Muscle layer of duodenum (tissue), 2 donors: ENCODE results near the gene LRRC45.

ENCODE experiments used
- H3K27ac ChIP-seq: one replicate; pipeline ENCODE4 v1.7.0; 2013; ENCODE audit warnings: mild to moderate bottlenecking, low read length
- H3K27me3 ChIP-seq: one replicate; pipeline ENCODE4 v1.7.0; 2013; ENCODE audit warnings: low read depth, mild to moderate bottlenecking, control low read depth, low read length
- H3K36me3 ChIP-seq, 2 donors: one replicate each; pipeline ENCODE4 v1.7.0; 2013; ENCODE audit warnings: low read length in 2 of 2, control low read depth in 1 of 2, mild to moderate bottlenecking in 1 of 2; ENCODE audit not compliant: insufficient read depth in 2 of 2, control insufficient read depth in 1 of 2
- H3K4me1 ChIP-seq, 2 donors: one replicate each; pipeline ENCODE4 v1.7.0; 2013; ENCODE audit warnings: low read length in 2 of 2, mild to moderate bottlenecking in 2 of 2, control low read depth in 1 of 2, moderate library complexity in 1 of 2; ENCODE audit not compliant: insufficient read depth in 2 of 2, control insufficient read depth in 1 of 2
- H3K4me3 ChIP-seq, 2 donors: one replicate each; pipeline ENCODE4 v1.7.0; 2013; ENCODE audit warnings: low read length in 2 of 2, low read depth in 1 of 2, mild to moderate bottlenecking in 1 of 2
- H3K9me3 ChIP-seq, 2 donors: one replicate each; pipeline ENCODE4 v1.7.0; 2013; ENCODE audit warnings: low read length in 2 of 2, control low read depth in 1 of 2, mild to moderate bottlenecking in 1 of 2; ENCODE audit not compliant: control insufficient read depth in 1 of 2
- donor health status: healthy.

Gene LRRC45

GRCh38 chr17:82065193-82065637 is 42.1 kb downstream of the LRRC45 start:
- Histone ChIP-seq H3K27me3 (no peaks in the 10 kb centered on the region), H3K4me1 (peaks cover 3 to 29% of the 10 kb centered on the region in 2 donors), H3K36me3 (peaks cover 13 to 40% of the 10 kb centered on the region in 2 donors), H3K27ac (no peak overlapping the region), H3K4me3 (peak overlapping the region; percentile 69 to 95), H3K9me3 (no peaks in the 10 kb centered on the region)

DNA sequence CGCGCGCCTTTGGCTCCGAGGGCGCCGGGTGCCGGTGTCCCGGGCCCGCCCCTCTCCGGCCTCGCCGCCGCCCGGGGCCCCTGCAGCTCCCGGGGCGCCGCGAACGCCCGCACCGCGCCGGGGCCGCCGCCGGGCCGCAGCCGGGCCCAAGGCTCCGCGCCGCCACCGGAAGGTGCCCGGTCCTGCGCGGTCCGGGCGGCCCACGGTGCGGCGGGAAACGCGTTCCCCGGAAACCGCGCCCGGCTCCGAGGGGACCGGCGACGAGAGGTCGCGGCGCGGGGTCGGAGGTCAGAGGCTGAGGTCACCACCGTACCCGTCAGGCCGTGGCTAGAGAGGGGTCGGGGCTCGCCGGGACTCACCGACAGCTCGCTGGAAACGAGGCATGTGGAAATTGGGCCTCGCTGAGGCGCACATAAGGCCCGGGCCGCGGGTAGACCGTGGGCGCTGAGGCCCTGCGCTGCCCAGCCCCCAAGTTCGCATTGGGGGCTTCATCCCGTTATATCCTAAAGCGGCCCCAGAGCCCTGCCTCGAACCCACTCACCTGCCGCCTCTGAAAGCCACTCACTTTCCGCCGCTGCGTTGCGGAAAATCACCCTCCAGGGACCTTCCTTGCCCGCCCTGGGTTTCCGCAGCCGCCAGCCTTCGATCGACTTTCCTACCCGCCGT is 42.7 kb downstream of the LRRC45 start, which contains the start of gene DUS1L:
DUS1L (minus strand) TSS at position 167 of the 666 bp plus-strand sequence. CDS start 745 bp downstream, outside the sequence.
- peak within 1 kb of the TSS; percentile 20 for H3K27ac ChIP-seq
- no peaks in the 10 kb centered on the region for H3K9me3 ChIP-seq
- H3K36me3 ChIP-seq, result peaks cover 9 to 35% of the 10 kb centered on the region in 2 donors
- peak within 1 kb of the TSS; percentile 69 to 95 for H3K4me3 ChIP-seq
- no peaks in the 10 kb centered on the region for H3K27me3 ChIP-seq
- H3K4me1 ChIP-seq, result peaks cover 3 to 29% of the 10 kb centered on the region in 2 donors

DNA sequence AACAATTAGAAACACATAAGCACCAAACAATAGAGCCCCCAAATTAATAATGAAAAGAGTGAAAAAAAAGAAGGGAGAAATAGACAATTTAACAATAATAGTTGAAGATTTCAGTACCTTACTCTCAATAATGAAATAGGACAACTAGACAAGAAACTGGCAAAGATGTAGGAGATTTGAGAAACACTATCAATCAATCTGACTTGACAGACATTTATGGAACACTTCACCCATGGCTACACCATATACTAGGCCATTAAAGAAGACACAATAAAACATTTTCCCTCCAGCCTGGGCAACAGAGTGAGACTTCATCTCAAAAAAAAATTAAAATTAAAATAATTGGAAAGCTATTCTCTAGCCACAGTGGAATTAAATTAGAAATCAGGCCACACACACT is 47.5 kb downstream of the LRRC45 start:
- Histone ChIP-seq H3K36me3 (no peaks in the 10 kb centered on the region), H3K9me3 (no peaks in the 10 kb centered on the region), H3K4me3 (no peak overlapping the region), H3K27me3 (no peaks in the 10 kb centered on the region), H3K4me1 (peaks cover 0 to 5% of the 10 kb centered on the region in 2 donors), H3K27ac (no peak overlapping the region)

- Histone ChIP-seq H3K27ac (no peak overlapping the region), H3K4me1 (no peaks in the 10 kb centered on the region), H3K36me3 (no peaks in the 10 kb centered on the region), H3K27me3 (no peaks in the 10 kb centered on the region), H3K9me3 (no peaks in the 10 kb centered on the region), H3K4me3 (no peak overlapping the region)
These were observed 49.7 kb downstream of the LRRC45 start for GRCh38 chr17:82072827-82073226.

GRCh38 chr17:82073446-82073845 is 50.3 kb downstream of the LRRC45 start:
- Histone ChIP-seq H3K9me3 (no peaks in the 10 kb centered on the region), H3K27me3 (no peaks in the 10 kb centered on the region), H3K27ac (no peak overlapping the region), H3K36me3 (no peaks in the 10 kb centered on the region), H3K4me1 (no peaks in the 10 kb centered on the region), H3K4me3 (no peak overlapping the region)

DNA sequence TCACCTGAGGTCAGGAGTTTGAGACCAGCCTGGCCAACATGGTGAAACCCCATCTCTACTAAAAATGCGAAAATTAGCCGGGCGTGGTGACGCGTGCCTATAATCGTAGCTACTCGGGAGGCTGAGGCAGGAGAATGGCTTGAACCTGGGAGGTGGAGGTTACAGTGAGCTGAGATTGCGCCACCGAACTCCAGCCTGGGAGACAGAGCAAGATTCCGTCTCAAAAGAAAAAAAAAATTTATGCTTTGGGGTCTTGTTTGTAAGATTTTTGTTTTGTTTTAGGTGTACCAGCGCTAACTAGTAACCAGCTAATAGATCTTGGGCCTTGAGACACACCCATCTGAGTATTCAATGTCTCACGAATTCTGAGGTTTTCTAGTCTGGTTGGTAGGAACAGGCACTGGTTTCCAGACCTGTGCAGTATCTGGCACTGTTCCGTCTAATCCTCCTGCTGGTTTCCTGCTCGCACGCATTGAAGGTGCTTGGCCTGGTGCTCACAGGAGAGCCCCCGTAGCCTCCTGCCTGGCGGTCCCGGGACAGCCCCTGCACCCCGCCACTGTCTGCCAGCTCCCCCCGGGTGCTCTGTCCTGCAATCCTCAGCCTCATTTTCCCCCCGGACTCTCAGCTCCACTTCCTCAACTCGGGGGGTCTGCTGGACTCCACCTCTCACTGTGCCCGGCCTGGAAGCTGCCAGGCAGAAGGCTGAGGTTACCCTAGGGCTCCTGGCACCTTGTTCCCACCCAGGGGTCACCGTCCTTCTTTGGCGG is 53.1 kb downstream of the LRRC45 start:
- H3K27me3 ChIP-seq, result no peaks in the 10 kb centered on the region
- H3K4me1 ChIP-seq, result no peaks in the 10 kb centered on the region
- peaks cover 0 to 24% of the 10 kb centered on the region in 2 donors for H3K36me3 ChIP-seq
- H3K27ac ChIP-seq, result no peak overlapping the region
- H3K4me3 ChIP-seq, result no peak overlapping the region
- no peaks in the 10 kb centered on the region for H3K9me3 ChIP-seq

DNA sequence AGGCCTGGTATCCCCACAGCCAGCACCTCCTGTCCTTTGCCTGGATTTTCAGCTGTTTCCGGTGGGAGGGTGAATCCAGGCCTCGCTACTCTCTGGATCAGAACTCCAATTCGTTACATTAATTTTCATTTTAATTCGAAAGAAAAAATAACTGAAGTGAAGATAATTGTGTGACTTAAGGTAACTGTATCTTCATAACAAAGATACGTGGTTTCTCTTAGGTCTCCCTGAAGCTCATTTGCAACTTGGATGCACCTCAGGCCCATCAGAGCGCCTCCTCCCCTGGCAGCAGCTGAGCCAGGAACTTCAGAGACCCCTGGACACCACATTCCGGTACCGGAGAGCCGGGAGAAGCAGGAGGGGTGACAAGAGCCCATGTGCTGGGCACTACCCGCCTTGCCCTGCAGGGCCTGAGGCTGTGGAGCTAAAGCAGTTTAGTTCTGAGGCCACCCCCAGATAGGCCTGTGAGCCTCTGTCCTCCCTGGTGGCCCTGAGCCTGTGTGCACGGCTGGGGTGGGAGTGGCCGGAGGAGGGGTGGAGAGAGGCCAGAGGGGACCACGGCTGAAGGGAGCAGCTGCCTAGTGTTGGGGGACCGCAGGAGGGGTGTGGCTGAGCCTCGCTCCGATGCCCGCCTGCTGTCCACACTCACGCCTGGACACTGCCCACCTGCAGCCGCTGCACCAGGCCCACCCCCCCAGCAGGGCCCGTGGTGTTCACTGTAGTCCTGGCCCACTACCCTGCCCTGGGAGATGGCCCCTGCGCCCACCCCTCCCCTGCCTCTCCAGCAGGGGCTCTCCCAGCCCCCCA is 53.9 kb downstream of the LRRC45 start:
- H3K9me3 ChIP-seq, result no peaks in the 10 kb centered on the region
- no peaks in the 10 kb centered on the region for H3K27me3 ChIP-seq
- peaks cover 0 to 31% of the 10 kb centered on the region in 2 donors for H3K36me3 ChIP-seq
- no peaks in the 10 kb centered on the region for H3K4me1 ChIP-seq
- H3K4me3 ChIP-seq, result no peak overlapping the region
- H3K27ac ChIP-seq, result no peak overlapping the region

GRCh38 chr17:82077617-82078358 is 54.7 kb downstream of the LRRC45 start:
- Histone ChIP-seq H3K4me3 (no peak overlapping the region), H3K9me3 (no peaks in the 10 kb centered on the region)

GRCh38 chr17:82078433-82078832 is 55.3 kb downstream of the LRRC45 start:
- H3K36me3 ChIP-seq, result peaks cover 0 to 45% of the 10 kb centered on the region in 2 donors
- H3K9me3 ChIP-seq, result no peaks in the 10 kb centered on the region
- H3K4me3 ChIP-seq, result no peak overlapping the region
- no peak overlapping the region for H3K27ac ChIP-seq
- no peaks in the 10 kb centered on the region for H3K27me3 ChIP-seq
- no peaks in the 10 kb centered on the region for H3K4me1 ChIP-seq

More at GRCh38 chr17:82077617-82078358, 54.7 kb downstream of the LRRC45 start:
- Histone ChIP-seq H3K27me3 (no peaks in the 10 kb centered on the region), H3K4me1 (no peaks in the 10 kb centered on the region), H3K36me3 (peaks cover 0 to 39% of the 10 kb centered on the region in 2 donors), H3K27ac (no peak overlapping the region)

DNA sequence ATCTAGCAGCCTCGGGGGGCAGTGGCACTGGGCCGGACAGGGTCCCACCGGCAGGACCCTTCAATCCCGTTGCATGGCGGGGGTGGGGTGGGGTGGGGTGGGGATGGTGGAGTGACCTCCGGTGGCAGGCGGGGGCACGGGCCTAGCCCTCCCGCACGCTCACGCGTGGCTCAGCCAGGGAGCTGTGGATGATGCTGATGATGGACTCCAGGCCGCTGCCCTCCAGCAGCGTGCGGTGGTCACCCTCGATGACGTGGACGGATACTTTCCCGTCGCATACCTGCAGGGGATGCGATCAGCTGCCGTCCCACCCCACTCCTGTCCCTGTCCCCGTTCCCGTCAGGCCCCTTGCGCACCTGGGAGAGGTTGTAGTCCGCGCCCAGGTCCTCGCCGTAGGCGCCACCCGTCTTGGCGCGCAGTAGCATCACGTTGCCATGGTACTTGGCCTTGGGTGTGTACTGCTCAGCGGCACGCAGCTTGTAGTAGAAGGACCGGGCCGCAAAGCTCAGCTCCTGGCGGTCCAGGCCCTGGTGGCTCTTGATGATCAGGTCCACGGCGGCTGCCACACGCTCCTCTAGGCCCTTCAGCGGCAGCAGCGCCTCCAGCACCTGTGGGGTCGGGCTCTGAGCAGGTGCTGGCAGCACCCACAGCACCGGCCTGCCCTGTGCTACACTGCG is 56.0 kb downstream of the LRRC45 start:
- no peak overlapping the region for H3K4me3 ChIP-seq
- H3K4me1 ChIP-seq, result no peaks in the 10 kb centered on the region
- no peaks in the 10 kb centered on the region for H3K27me3 ChIP-seq
- peaks cover 0 to 52% of the 10 kb centered on the region in 2 donors for H3K36me3 ChIP-seq
- H3K9me3 ChIP-seq, result no peaks in the 10 kb centered on the region
- no peak overlapping the region for H3K27ac ChIP-seq
